HG03159 (cell line): ENCODE results near the gene MXD4.

Source experiments
- ATAC-seq: cut with Tn5 transposase; IDR thresholded peaks from one replicate; pipeline ENCODE4 v1.9.1; 2021; ENCODE audit warnings: mild to moderate bottlenecking, moderate library complexity; ENCODE audit not compliant: unreplicated experiment

MXD4 gene

DNA sequence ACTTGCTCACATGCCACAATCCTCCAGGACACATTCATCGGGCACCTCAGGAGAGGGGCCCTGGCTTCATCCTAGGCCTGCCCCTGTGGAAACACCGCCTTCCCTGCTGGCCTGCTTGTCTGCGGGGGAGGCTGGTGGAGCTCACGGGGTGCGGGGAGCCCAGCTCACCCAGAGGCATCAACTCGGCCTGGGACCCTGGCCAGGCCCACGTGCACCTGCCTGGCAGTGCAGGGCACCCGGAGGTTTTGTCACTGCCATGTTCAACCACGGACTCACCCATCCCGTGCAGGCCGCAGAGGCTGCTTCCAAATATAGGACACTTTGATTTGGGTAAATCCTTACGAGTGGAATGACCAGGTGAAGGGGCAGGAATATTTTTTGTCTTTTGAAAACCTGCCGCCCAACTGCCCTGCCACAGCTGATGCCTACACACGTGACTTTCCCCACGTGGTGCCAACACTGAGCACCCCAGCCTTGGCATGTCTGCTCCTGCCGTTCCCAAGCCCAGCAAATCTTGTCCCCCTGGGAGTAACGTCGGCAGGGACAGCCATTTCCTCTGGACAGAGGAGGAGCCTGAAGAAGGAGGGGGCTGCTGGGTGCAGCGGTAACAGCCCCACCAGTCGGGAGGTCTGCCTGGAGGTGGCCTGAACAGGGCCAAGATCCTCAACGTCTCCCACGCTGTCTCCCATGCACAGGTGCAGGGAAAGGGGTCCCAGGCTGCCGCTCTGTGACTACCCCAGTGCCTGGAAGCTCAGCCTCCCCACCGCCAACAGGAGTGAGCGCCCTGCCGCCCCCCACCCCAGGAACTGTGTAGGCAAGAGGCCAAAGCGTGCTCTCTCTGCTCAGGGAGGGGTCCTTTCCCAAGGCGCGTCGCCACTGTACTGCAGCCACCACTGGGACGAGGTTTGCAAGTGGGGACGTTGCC lies 8.5 kb downstream of the MXD4 start:
- ATAC-seq: no peak

DNA sequence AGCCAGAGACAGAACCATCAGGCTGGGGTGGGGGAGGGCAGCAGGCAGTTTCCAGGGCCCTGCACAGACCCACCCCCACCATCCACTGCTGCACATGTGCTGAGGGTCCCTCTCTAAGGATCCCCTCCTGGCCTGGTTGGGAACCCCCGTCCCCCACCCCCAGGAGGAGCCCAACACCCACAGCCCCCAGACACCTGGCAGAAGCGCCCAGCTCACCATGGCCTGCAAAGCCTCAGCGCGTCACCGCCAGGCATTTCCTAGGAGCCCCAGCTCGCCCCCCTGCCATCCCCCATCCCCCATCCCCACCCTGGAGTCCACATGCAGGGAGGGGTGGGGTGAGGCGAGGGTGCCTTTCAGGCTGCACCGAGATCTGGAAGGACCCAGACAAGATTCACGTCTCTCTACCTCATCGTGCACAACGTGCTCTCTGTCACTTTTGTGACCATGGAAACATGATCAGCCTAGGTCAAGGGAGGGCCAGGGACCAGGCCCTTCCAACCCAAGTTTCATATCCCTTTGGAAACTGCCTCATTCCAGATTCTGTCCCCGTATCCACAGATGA lies 9.3 kb downstream of the MXD4 start:
- no peak for ATAC-seq

- no peak for ATAC-seq
These were observed 9.9 kb downstream of the MXD4 start for GRCh38 chr4:2251795-2252529.

- ATAC-seq: no peak
These were observed 10.7 kb downstream of the MXD4 start for GRCh38 chr4:2251073-2251794.

DNA sequence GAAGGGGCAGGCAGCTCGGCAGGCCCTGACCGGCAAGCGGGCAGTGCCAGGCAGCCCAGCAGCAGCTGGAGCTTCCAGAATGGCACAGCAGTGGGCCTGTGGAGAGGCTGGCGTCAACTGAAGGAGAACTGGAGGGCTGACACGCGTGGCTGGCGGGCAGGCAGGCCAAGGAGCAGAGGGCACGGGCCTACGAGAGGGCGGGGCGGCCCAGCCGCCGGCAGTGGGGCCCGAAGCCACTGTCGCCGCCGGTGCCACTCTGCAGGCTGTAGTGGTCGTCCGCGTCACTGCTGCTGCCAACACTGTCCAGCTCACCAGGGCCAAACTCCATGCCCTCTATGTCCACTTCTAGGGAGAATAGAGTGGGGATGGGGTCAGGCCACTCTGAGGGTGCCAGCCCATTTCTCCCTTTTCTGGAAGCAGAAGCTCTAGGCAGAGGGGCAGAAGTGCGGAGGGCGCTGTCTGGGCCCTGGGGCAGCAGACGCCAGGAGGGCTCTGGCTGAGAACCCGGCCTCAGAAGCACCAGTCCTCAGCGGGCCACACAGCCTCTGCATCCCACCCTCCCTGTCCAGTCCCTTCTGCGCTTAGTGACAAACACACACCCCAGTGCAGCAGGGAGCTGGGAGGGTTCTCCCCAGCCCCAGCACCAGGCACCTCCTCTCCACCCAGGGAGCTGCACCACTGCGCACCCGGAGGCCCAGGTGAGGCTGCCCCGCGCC lies 11.4 kb downstream of the MXD4 start:
- ATAC-seq: no peak

GRCh38 chr4:2249526-2250356 lies 12.2 kb downstream of the MXD4 start:
- no peak for ATAC-seq

- ATAC-seq: no peak
These were observed 13.1 kb downstream of the MXD4 start for GRCh38 chr4:2248821-2249261.

GRCh38 chr4:2248044-2248780 lies 13.7 kb downstream of the MXD4 start:
- no peak for ATAC-seq

DNA sequence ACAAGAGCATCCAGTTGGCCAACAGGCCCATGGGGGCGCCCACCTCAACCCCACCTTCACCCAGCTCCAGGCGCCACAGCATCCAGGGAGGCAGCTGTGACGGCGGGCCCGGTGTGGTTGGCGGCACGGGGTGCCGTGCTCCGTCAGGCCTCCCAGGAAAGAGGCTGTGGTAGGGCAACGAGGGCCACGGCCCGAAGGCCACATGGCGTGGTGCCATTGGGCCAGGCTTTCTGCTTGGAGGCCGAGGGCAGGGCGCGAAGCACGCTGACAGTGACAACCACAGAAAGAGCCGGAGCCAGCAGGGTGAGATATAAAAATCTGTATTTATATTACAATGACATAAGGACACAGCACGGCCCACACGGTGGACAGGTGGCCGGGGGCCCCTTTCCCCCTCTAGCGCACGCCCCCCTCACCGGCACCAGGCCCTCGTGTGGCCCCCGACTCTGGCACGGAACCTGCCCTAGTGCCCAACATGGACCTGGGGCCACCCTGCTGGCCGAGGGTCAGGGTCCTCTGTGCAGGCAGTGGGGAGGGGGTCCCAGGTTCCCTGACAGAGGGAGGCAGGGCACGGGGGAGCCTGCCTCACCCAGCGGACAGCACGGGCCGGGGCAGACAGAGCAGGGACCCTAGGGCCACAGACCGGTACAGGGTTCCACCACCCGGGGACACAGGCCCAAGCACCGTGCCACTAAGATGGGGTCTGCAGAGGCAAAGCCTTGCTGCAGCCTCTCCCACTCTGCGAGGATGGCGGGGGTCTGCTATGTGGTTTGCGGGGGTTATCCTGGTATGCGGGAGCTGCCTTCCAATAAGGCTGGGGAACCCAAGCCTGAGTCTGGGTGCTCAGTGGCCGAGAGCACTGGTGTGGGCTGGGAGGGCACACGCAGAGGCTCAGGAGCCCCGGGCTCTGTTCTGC lies 14.5 kb downstream of the MXD4 start:
- ATAC-seq: no peak

GRCh38 chr4:2246384-2247127 lies 15.4 kb downstream of the MXD4 start:
- ATAC-seq: no peak

DNA sequence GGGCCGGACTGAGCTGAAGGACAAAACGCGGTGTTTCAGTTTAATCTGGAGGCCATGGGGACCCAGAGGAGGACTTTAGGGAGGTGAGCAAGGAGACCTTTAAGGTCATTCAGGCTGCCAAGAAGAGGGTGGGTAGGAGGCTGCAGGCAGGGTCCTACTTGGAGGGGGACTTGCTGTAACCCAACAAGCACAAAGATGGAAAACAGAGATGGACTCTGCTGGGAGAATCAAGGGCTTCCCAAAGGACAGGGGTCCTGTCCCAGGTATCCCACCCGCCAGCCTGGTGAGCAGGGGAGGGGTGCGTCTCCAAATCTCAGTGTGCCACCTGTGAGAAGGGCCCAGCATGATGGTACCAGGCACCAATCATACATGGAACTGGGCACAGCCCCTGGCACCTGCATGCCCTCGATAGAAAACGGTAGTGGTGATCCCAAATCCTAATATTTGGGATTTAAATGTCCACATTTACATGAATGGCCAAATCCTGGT lies 16.1 kb downstream of the MXD4 start:
- no peak for ATAC-seq

GRCh38 chr4:2245057-2245786 lies 16.7 kb downstream of the MXD4 start:
- no peak for ATAC-seq

GRCh38 chr4:2243681-2244380 lies 18.1 kb downstream of the MXD4 start:
- ATAC-seq: no peak

DNA sequence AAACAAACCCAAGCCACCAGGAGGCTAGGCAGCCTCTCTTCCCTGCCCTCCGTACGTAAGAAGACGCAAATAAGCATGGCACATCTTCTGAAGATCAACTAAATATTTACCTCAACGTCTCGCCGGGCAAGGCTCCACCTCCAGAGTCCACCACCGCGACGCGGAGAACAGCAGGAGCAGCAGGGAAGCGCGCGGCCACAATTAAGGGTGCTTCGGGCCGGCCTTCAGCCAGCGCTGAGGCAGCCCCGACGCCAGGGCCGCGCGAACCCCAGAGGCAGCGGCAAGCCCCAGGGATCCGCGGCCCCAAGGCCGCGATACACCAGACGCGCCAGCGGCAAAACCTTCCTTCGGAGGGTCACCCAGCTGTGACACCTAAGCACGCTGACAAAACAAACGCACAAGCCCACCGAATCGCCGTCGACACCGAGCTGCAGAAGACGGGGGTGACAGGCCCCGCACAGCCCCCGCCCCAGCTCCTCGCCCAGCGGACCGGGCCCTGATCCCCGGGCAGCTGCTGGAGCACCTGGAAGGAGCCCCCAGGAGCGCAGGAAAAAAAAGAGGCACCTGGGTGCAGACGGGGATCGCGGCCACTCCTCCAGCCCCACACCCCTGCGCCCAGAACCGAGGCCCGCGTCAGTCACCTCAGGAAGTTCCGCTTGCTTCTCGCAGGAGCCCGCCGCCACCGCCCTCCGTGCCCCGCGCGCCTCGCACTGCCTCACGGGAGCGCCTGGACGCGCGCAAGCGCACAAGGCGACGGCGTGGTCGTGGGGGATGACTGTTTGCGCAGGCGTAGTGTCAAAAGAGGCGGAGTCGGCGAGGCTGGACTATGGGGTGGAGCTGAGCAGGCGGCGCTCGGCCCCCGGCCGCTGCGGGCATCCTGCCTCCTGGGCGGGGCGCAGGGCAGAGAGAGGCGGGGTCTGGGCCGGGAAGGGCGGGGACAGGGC lies 20.2 kb downstream of the MXD4 start, which contains the start of the genes HAUS3 and POLN:
Gene HAUS3, minus strand, starts transcription at position 712 of the 944 bp plus-strand sequence. CDS start 1,175 bp downstream, outside the sequence.
Gene POLN, minus strand, starts transcription at position 712 of the 944 bp plus-strand sequence. CDS start 12,890 bp downstream, outside the sequence.
- ATAC-seq: peak; percentile 79
